HCT116 (cell line): ENCODE measurements around the gene ZNF853. TPM values are rescaled to one million over a fixed set of nuclear protein-coding genes. Genes with fewer than 3 reads are reported as not detected.

ENCODE experiments used
- ATAC-seq: fragments of 200-7000 bp; cut with Tn5 transposase; 2 replicates; pipeline ENCODE4 v1.9.1; 2020; ENCODE audit warnings: mild to moderate bottlenecking, moderate library complexity
- BruUV-seq: library from RNA; stranded (reverse); fragments of 400-500 nt; replicated peaks from 2 replicates; lab custom pipeline; 2021; lab: Mats Ljungman, UMichigan
- CTCF ChIA-PET: fragments of 300-600 bp; sonication (Branson Sonifier 250); formaldehyde crosslinking; loops from one replicate; lab custom pipeline; 2021; ENCODE audit warnings: antibody characterized with exemption; lab: Charles Lee
- POLR2A ChIA-PET: fragments of 300-600, 350-600 bp; sonication (Branson Sonifier 250); formaldehyde crosslinking; loops from one replicate; lab custom pipeline; 2021; ENCODE audit warnings: antibody characterized with exemption; lab: Charles Lee
- RAD21 ChIA-PET, 2 experiments: fragments of 300-600 bp; sonication (Branson Sonifier 250); formaldehyde crosslinking; loops; one replicate each; lab custom pipeline; 2023; ENCODE audit warnings: low total read pairs in 2 of 2; ENCODE audit not compliant: uncharacterized antibody in 2 of 2, unreplicated experiment in 2 of 2, low non-redundant PET in 1 of 2; lab: Charles Lee
- DNase-seq: peaks from one replicate; pipeline ENCODE4 v3.0.0-alpha.2; 2010; ENCODE audit warnings: low read depth, low spot score
- H2AFZ ChIP-seq: fragments of 200-600 bp; shearing (Covaris generic), sonication (generic); 2 replicates; pipeline ENCODE4 v1.6.1; 2017; ENCODE audit warnings: low read depth, mixed run types, mixed read lengths, antibody characterized with exemption, low read length; ENCODE audit not compliant: poor library complexity, severe bottlenecking
- H3K27ac ChIP-seq: 2 replicates; pipeline ENCODE4 v1.5.1; 2012; ENCODE audit warnings: low read depth, low read length
- H3K27me3 ChIP-seq: fragments of 200-600 bp; sonication (generic); 2 replicates; pipeline ENCODE4 v1.6.1; 2016; ENCODE audit warnings: mixed run types, low read length, mixed read lengths; ENCODE audit not compliant: insufficient read depth
- H3K36me3 ChIP-seq, 2 experiments: fragments of 200-500 bp in 1 of 2; fragments of 200-600 bp in 1 of 2; sonication (Bioruptor generic) in 1 of 2; sonication (generic) in 1 of 2; 2 replicates each; pipeline versions ENCODE4 v1.5.1 to v1.6.1; 2014 to 2016; ENCODE audit warnings: low read length in 2 of 2, inconsistent platforms in 1 of 2, mixed read lengths in 1 of 2, mixed run types in 1 of 2; ENCODE audit not compliant: insufficient read depth in 2 of 2, control insufficient read depth in 1 of 2
- H3K4me1 ChIP-seq, 2 experiments: fragments of 200-600 bp in 1 of 2; sonication (generic) in 1 of 2; 2 replicates each; pipeline versions ENCODE4 v1.5.1 to v1.6.1; 2012 to 2017; ENCODE audit warnings: low read length in 2 of 2, inconsistent platforms in 1 of 2, mild to moderate bottlenecking in 1 of 2, mixed read lengths in 1 of 2, mixed run types in 1 of 2, moderate library complexity in 1 of 2; ENCODE audit not compliant: insufficient read depth in 2 of 2, control insufficient read depth in 1 of 2
- H3K4me2 ChIP-seq: fragments of 200-600 bp; sonication (generic); 2 replicates; pipeline ENCODE4 v1.6.1; 2017; ENCODE audit warnings: mixed run types, low read length, mixed read lengths
- H3K4me3 ChIP-seq, 2 experiments: fragments of 200-600 bp in 1 of 2; sonication (generic) in 1 of 2; replicated peaks in 1 of 2; 2 replicates each; pipeline ENCODE4 v1.5.1; 2011 to 2016; ENCODE audit warnings: low read length in 2 of 2, control low read depth in 1 of 2, low read depth in 1 of 2, mild to moderate bottlenecking in 1 of 2, mixed read lengths in 1 of 2, mixed run types in 1 of 2
- H3K79me2 ChIP-seq: fragments of 200-600 bp; sonication (generic); 2 replicates; pipeline ENCODE4 v1.6.1; 2017; ENCODE audit warnings: mild to moderate bottlenecking, mixed run types, low read length, moderate library complexity, mixed read lengths; ENCODE audit not compliant: insufficient read depth
- H3K9ac ChIP-seq: fragments of 200-600 bp; sonication (generic); 2 replicates; pipeline ENCODE4 v1.6.1; 2016; ENCODE audit warnings: low read length, mixed read lengths
- H3K9me2 ChIP-seq: fragments of 200-600 bp; sonication (generic), shearing (Covaris generic); 2 replicates; pipeline ENCODE4 v1.6.1; 2017; ENCODE audit warnings: mixed run types, mild to moderate bottlenecking, moderate library complexity; ENCODE audit not compliant: insufficient read depth
- H3K9me3 ChIP-seq, 2 experiments: fragments of 200-500 bp in 1 of 2; fragments of 200-600 bp in 1 of 2; sonication (Bioruptor generic) in 1 of 2; sonication (generic) in 1 of 2; 2 replicates each; pipeline ENCODE4 v1.6.1; 2014 to 2017; ENCODE audit warnings: low read length in 2 of 2, mixed read lengths in 2 of 2, inconsistent platforms in 1 of 2, low read depth in 1 of 2, mild to moderate bottlenecking in 1 of 2, mixed run types in 1 of 2, moderate library complexity in 1 of 2; ENCODE audit not compliant: control insufficient read depth in 1 of 2, insufficient read depth in 1 of 2
- H4K20me1 ChIP-seq: fragments of 200-600 bp; sonication (generic), shearing (Covaris generic); 2 replicates; pipeline ENCODE4 v1.6.1; 2017; ENCODE audit warnings: mixed run types, mild to moderate bottlenecking, moderate library complexity; ENCODE audit not compliant: insufficient read depth
- ATF3 ChIP-seq: IDR thresholded peaks from 2 replicates; pipeline ENCODE4 v1.6.1; 2012
- CBX3 ChIP-seq: IDR thresholded peaks from 2 replicates; pipeline ENCODE4 v1.6.1; 2012; ENCODE audit warnings: low read depth
- CEBPB ChIP-seq: IDR thresholded peaks from 2 replicates; pipeline ENCODE4 v1.6.1; 2012; ENCODE audit warnings: low read depth
- EZH2 ChIP-seq: fragments of 200-600 bp; sonication (generic); IDR thresholded peaks from 2 replicates; pipeline ENCODE4 v1.6.1; 2017; ENCODE audit warnings: antibody characterized with exemption, mixed run types
- EZH2phosphoT487 ChIP-seq: fragments of 200-600 bp; IDR thresholded peaks from 2 replicates; pipeline ENCODE4 v1.6.1; 2018; ENCODE audit warnings: antibody characterized with exemption, borderline replicate concordance
- JUND ChIP-seq: IDR thresholded peaks from 2 replicates; pipeline ENCODE4 v1.6.1; 2012
- POLR2A ChIP-seq: IDR thresholded peaks from 2 replicates; pipeline ENCODE4 v1.7.0; 2011; ENCODE audit warnings: borderline replicate concordance; ENCODE audit not compliant: insufficient read depth, insufficient read length; ENCODE audit errors: extremely low read depth
- POLR2AphosphoS5 ChIP-seq: IDR thresholded peaks from 2 replicates; pipeline ENCODE4 v1.6.1; 2011; ENCODE audit warnings: mild to moderate bottlenecking, low read depth, low read length, moderate library complexity
- REST ChIP-seq: IDR thresholded peaks from 2 replicates; pipeline ENCODE4 v1.6.1; 2012; ENCODE audit warnings: low read depth
- SIN3A ChIP-seq: IDR thresholded peaks from 2 replicates; pipeline ENCODE4 v1.6.1; 2012; ENCODE audit warnings: low read depth
- SP1 ChIP-seq: IDR thresholded peaks from 2 replicates; pipeline ENCODE4 v1.6.1; 2012; ENCODE audit warnings: low read depth
- SRF ChIP-seq: IDR thresholded peaks from 2 replicates; pipeline ENCODE4 v1.6.1; 2012; ENCODE audit warnings: low read depth
- TCF7L2 ChIP-seq: IDR thresholded peaks from 2 replicates; pipeline ENCODE4 v1.7.0; 2011; ENCODE audit warnings: borderline replicate concordance, inconsistent platforms; ENCODE audit not compliant: insufficient read depth, insufficient read length; ENCODE audit errors: extremely low read depth
- YY1 ChIP-seq: IDR thresholded peaks from 2 replicates; pipeline ENCODE4 v1.6.1; 2011; ENCODE audit warnings: low read length, low read depth, moderate library complexity, mild to moderate bottlenecking; ENCODE audit not compliant: insufficient replicate concordance; ENCODE audit errors: extremely low read depth
- ZFX ChIP-seq: fragments of 450-650 bp; IDR thresholded peaks from 2 replicates; pipeline ENCODE4 v1.6.1; 2017
- ZNF274 ChIP-seq: fragments of 200-500 bp; sonication (Bioruptor generic); IDR thresholded peaks from 2 replicates; pipeline ENCODE4 v1.6.1; 2014; ENCODE audit warnings: mild to moderate bottlenecking, low read depth, low read length, inconsistent platforms
- intact Hi-C: fragments of 100-400 bp; cut with micrococcal nuclease; formaldehyde crosslinking; loops from 2 replicates; pipeline ENCODE4 v1.10.0; 2022
- total RNA-seq: library from RNA; stranded (reverse); gene quantifications from one replicate; pipeline ENCODE4 v1.2.1, GENCODE V29; 2021; ENCODE audit not compliant: unreplicated experiment
- TF ChIP-seq, protein P1 (sequence below): IDR thresholded peaks from 2 replicates; pipeline ENCODE4 v1.6.1; 2012
- TF ChIP-seq, protein P2 (sequence below), 3 experiments: fragments of 200-600 bp in 1 of 3; sonication (generic) in 1 of 3; IDR thresholded peaks in 2 of 3; conservative IDR thresholded peaks in 1 of 3; 2 replicates each; pipeline ENCODE4 v1.5.1; 2012 to 2017; ENCODE audit warnings: low read depth in 2 of 3, low read length in 2 of 3, antibody characterized with exemption in 1 of 3, borderline replicate concordance in 1 of 3, control low read depth in 1 of 3, mild to moderate bottlenecking in 1 of 3, mixed read lengths in 1 of 3, mixed run types in 1 of 3, moderate library complexity in 1 of 3; ENCODE audit not compliant: insufficient read depth in 1 of 3

The ZNF853 gene
- total RNA-seq, 1 experiment from 2014 or later = 0.05 TPM

GRCh38 chr7:6577369-6578113 is 37.9 kb upstream of the ZNF853 start, which contains the start of gene ZDHHC4:
ZDHHC4 (plus strand) TSS chr7:6577454; CDS start chr7:6580562, 3,108 bp downstream.
- peak within 1 kb of the TSS; percentile 69 to 87 for H3K4me3 ChIP-seq
- POLR2A ChIA-PET = no interaction called here
- peaks cover 22% of the 10 kb centered on the region; the same call in 1 of the 2 replicates for H3K79me2 ChIP-seq
- CTCF ChIA-PET = interaction anchor here (2.0 kb wide), 1 partner anchor 12 kb away, joined by 7 read pairs; the partner anchor contains the start of gene INTS15
- no TSS peak for BruUV-seq
- no peaks in the 10 kb centered on the region for H3K9me2 ChIP-seq
- RAD21 ChIA-PET = no interaction called here
- no peak within 1 kb of the TSS for H2AFZ ChIP-seq
- no peaks in the 10 kb centered on the region for H3K27me3 ChIP-seq
- H3K4me1 ChIP-seq = peaks cover 11 to 23% of the 10 kb centered on the region in 2 experiments
- ATAC-seq = peak; percentile 94
- H3K9ac ChIP-seq = peak within 1 kb of the TSS; percentile 82
- DNase-seq = peak; percentile 80
- H3K27ac ChIP-seq = peak within 1 kb of the TSS; percentile 95
- no peaks in the 10 kb centered on the region for H4K20me1 ChIP-seq
- H3K4me2 ChIP-seq = peak within 1 kb of the TSS; percentile 96
- intact Hi-C loops = no loop called here
- H3K36me3 ChIP-seq = peaks cover 5 to 6% of the 10 kb centered on the region in 2 experiments; a peak in 2 of 4 replicates
- no peaks in the 10 kb centered on the region for H3K9me3 ChIP-seq
- TF ChIP-seq POLR2AphosphoS5 = peak; percentile 99
- TF ChIP-seq REST = no peak
- TF ChIP-seq EZH2phosphoT487 = no peak
- no peak for TF ChIP-seq ZNF274
- no peak for TF ChIP-seq EZH2
- TF ChIP-seq SIN3A = peak; percentile 82; the same call in 1 of the 2 replicates
- TF ChIP-seq CBX3 = no peak
- peak; percentile 71 for TF ChIP-seq YY1
- no peak for TF ChIP-seq TCF7L2
- TF ChIP-seq SP1 = peak; percentile 48; the same call in 1 of the 2 replicates
- no peak for TF ChIP-seq JUND
- TF ChIP-seq, protein P1, sequence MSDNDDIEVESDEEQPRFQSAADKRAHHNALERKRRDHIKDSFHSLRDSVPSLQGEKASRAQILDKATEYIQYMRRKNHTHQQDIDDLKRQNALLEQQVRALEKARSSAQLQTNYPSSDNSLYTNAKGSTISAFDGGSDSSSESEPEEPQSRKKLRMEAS = peak; percentile 73; the same call in 1 of the 2 replicates
- TF ChIP-seq CEBPB = no peak
- TF ChIP-seq SRF = 0 out of 2 replicates have a peak, but pooled peaks have one; percentile 23
- peak; percentile 92 for TF ChIP-seq POLR2A
- TF ChIP-seq ATF3 = no peak
- TF ChIP-seq ZFX = peak; percentile 88
- TF ChIP-seq, protein P2, sequence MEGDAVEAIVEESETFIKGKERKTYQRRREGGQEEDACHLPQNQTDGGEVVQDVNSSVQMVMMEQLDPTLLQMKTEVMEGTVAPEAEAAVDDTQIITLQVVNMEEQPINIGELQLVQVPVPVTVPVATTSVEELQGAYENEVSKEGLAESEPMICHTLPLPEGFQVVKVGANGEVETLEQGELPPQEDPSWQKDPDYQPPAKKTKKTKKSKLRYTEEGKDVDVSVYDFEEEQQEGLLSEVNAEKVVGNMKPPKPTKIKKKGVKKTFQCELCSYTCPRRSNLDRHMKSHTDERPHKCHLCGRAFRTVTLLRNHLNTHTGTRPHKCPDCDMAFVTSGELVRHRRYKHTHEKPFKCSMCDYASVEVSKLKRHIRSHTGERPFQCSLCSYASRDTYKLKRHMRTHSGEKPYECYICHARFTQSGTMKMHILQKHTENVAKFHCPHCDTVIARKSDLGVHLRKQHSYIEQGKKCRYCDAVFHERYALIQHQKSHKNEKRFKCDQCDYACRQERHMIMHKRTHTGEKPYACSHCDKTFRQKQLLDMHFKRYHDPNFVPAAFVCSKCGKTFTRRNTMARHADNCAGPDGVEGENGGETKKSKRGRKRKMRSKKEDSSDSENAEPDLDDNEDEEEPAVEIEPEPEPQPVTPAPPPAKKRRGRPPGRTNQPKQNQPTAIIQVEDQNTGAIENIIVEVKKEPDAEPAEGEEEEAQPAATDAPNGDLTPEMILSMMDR (IDR thresholded peaks at IDR 0.05 in 2 of 3, conservative IDR thresholded peaks at IDR 0.05 in 1 of 3; ENCODE audit: borderline replicate concordance in 1 of 3, insufficient read depth in 1 of 3, low read depth in 2 of 3, low read length in 2 of 3) = no peak
